ENCODE data around the gene KIF21A.

DNA sequence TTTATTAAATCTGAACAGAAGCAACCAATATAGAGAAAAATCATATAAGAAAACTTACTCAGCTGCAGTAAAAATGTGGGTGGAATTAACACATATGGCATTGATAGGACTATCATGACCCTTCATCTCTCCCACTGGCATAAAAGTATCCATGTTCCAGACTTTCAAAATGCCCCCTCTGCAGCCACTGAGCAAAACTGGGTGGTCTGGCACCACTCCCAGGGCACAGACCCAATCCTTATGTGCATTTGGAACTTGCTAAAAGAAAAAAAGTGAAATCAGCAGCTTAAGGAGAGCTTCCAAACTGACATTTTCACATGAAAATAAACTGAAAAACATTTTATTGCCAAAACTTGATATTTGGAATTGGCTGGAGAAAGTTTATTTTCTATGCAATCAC, 141.5 kb downstream of the KIF21A start:
- TF ChIP-seq EZH2phosphoT487 (IDR thresholded peaks at IDR 0.05; ENCODE audit: low read depth) = no peak
- TF ChIP-seq, protein P1, sequence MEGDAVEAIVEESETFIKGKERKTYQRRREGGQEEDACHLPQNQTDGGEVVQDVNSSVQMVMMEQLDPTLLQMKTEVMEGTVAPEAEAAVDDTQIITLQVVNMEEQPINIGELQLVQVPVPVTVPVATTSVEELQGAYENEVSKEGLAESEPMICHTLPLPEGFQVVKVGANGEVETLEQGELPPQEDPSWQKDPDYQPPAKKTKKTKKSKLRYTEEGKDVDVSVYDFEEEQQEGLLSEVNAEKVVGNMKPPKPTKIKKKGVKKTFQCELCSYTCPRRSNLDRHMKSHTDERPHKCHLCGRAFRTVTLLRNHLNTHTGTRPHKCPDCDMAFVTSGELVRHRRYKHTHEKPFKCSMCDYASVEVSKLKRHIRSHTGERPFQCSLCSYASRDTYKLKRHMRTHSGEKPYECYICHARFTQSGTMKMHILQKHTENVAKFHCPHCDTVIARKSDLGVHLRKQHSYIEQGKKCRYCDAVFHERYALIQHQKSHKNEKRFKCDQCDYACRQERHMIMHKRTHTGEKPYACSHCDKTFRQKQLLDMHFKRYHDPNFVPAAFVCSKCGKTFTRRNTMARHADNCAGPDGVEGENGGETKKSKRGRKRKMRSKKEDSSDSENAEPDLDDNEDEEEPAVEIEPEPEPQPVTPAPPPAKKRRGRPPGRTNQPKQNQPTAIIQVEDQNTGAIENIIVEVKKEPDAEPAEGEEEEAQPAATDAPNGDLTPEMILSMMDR (IDR thresholded peaks at IDR 0.05; ENCODE audit: low read depth, low read length) = no peak
